Spleen (tissue), 7 donors: ENCODE measurements around the gene CCDC70.

ENCODE experiments used
- POLR2A ChIP-seq, 3 donors: fragments of 450-650 bp; IDR thresholded peaks; one replicate each; pipeline ENCODE4 v1.5.1; 2017; ENCODE audit warnings: antibody characterized with exemption in 3 of 3, mild to moderate bottlenecking in 1 of 3
- POLR2AphosphoS5 ChIP-seq, 3 donors: sonication (generic); formaldehyde crosslinking; IDR thresholded peaks; one replicate each; pipeline ENCODE4 v1.5.1; 2017; ENCODE audit warnings: antibody characterized with exemption in 3 of 3
- TF ChIP-seq, protein P1 (sequence below), 11 experiments: fragments of 200-600 bp in 7 of 11; fragments of 450-650 bp in 4 of 11; sonication (generic) in 4 of 11; IDR thresholded peaks in 8 of 11; conservative IDR thresholded peaks in 3 of 11; 1 replicate in 7 of 11; 2 replicates in 4 of 11; pipeline versions ENCODE4 v1.4.0 to v1.8.0; 2016 to 2021; ENCODE audit warnings: antibody characterized with exemption in 11 of 11, inconsistent platforms in 4 of 11, mild to moderate bottlenecking in 1 of 11
- donor health status: DM: no; HTN: no; CAD: no; lungs with moderate emphysema.
- donor health status: DM: no; HTN: no; CAD: no.
- donor health status: DM: no; HTN: no; CAD: no.

DNA sequence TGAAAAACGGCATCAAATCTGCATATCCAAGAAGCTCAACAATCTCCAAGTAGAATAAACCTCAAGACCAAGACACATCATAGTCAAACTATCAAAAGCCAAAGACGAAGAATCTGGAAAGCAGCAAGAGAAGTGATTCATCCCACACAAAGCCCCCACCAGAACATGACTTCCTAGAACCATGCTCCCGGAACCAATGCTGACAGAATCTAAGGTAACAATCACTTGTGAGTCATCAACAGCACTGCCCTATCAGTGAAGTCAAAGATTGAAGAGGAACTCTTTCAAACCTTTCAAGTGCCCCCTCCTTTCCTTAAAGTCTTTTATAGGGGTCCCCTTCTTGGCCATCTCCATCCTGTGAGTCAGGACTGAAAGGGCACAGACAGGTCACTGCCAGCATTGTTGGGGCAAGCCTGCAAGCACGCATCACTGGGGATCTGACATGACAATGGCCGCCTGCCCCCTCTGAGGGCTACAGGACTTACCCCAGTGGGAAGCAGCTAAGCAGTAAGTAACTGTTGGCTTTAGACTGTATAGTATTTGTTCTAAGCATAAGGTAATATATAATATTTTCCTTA is at the start of gene CCDC70:
- TF ChIP-seq POLR2A (IDR thresholded peaks at IDR 0.05) = no peak
- no peak for TF ChIP-seq POLR2AphosphoS5 (IDR thresholded peaks at IDR 0.05)
- TF ChIP-seq, protein P1, sequence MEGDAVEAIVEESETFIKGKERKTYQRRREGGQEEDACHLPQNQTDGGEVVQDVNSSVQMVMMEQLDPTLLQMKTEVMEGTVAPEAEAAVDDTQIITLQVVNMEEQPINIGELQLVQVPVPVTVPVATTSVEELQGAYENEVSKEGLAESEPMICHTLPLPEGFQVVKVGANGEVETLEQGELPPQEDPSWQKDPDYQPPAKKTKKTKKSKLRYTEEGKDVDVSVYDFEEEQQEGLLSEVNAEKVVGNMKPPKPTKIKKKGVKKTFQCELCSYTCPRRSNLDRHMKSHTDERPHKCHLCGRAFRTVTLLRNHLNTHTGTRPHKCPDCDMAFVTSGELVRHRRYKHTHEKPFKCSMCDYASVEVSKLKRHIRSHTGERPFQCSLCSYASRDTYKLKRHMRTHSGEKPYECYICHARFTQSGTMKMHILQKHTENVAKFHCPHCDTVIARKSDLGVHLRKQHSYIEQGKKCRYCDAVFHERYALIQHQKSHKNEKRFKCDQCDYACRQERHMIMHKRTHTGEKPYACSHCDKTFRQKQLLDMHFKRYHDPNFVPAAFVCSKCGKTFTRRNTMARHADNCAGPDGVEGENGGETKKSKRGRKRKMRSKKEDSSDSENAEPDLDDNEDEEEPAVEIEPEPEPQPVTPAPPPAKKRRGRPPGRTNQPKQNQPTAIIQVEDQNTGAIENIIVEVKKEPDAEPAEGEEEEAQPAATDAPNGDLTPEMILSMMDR (IDR thresholded peaks at IDR 0.05 in 8 of 11, conservative IDR thresholded peaks at IDR 0.05 in 3 of 11) = no peak
